ENCODE results near the gene SLC6A9.

DNA sequence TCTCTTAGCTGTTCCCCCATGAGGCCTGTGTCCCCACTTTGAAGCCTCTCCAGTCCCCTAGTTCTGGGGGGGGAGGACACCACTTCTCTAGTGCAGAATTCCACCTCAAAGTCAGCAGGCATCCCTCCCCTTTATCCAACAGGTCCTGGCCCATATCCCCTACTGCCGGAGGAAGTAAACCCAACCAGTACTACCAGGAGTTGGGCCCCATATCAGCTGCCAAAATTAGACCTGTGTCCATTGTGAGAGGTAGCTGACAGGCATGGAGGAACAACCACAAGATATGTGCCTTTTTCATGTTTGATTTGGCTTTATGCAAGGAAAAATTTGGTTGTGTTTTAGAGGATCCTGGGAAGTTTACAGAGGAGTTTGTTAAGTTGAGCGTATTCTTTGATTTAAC is 22.1 kb upstream of the SLC6A9 start:
- no peak for TF ChIP-seq TCF7L2 (IDR thresholded peaks at IDR 0.05; ENCODE audit: low read depth, low read length)
- TF ChIP-seq, protein P1, sequence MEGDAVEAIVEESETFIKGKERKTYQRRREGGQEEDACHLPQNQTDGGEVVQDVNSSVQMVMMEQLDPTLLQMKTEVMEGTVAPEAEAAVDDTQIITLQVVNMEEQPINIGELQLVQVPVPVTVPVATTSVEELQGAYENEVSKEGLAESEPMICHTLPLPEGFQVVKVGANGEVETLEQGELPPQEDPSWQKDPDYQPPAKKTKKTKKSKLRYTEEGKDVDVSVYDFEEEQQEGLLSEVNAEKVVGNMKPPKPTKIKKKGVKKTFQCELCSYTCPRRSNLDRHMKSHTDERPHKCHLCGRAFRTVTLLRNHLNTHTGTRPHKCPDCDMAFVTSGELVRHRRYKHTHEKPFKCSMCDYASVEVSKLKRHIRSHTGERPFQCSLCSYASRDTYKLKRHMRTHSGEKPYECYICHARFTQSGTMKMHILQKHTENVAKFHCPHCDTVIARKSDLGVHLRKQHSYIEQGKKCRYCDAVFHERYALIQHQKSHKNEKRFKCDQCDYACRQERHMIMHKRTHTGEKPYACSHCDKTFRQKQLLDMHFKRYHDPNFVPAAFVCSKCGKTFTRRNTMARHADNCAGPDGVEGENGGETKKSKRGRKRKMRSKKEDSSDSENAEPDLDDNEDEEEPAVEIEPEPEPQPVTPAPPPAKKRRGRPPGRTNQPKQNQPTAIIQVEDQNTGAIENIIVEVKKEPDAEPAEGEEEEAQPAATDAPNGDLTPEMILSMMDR (IDR thresholded peaks at IDR 0.05) = no peak

Data from Panc1 (cell line).